ENCODE measurements around the gene BAHD1. TPM values are rescaled to one million over a fixed set of nuclear protein-coding genes. Genes with fewer than 3 reads are reported as not detected.
A peak's percentile ranks its signal among the peaks of the same experiment; 100 is the strongest.

BAHD1 gene
- total and polyA plus RNA-seq, 2 experiments from 2014 or later: 13.9 to 17.2 TPM

GRCh38 chr15:40511093-40511471, 70.3 kb downstream of the BAHD1 start:
- Histone ChIP-seq H4K20me1 (ENCODE audit: insufficient read depth, poor library complexity, severe bottlenecking) (no peaks in the 10 kb centered on the region), H3K4me2 (peak overlapping the region; percentile 99), H3K4me3 (peak overlapping the region; percentile 34), H3K9me3 (ENCODE audit: low read depth) (no peaks in the 10 kb centered on the region), H3K9me2 (replicated peaks; ENCODE audit: insufficient read depth) (no peaks in the 10 kb centered on the region), H2AFZ (peak overlapping the region; percentile 93), H3K27ac (no peak overlapping the region), H3K79me2 (no peaks in the 10 kb centered on the region), H3K36me3 (replicated peaks; ENCODE audit: insufficient read depth, low read depth) (no peaks in the 10 kb centered on the region), H3K27me3 (no peaks in the 10 kb centered on the region), H3K4me1 (ENCODE audit: insufficient read depth) (peaks cover 9% of the 10 kb centered on the region)
- TF ChIP-seq EZH2phosphoT487 (IDR thresholded peaks at IDR 0.05; ENCODE audit: low read depth, severe bottlenecking, unreplicated experiment) (no peak), CTCF (IDR thresholded peaks at IDR 0.05; ENCODE audit: poor library complexity) (no peak), EZH2 (IDR thresholded peaks at IDR 0.05; ENCODE audit: borderline replicate concordance) (no peak)
- 36% methylated on average over 22 of the region's 22 CpGs for WGBS (ENCODE audit: low lambda C conversion rate, missing lambda C conversion rate)
- no peak for DNase-seq (ENCODE audit: low spot score)

- Histone ChIP-seq H3K9me3 (ENCODE audit: low read depth) (no peaks in the 10 kb centered on the region), H3K79me2 (no peaks in the 10 kb centered on the region), H3K27me3 (no peaks in the 10 kb centered on the region), H3K27ac (peak overlapping the region; percentile 6), H3K4me1 (ENCODE audit: insufficient read depth) (peaks cover 9% of the 10 kb centered on the region), H3K4me3 (peak overlapping the region; percentile 34), H3K9me2 (replicated peaks; ENCODE audit: insufficient read depth) (no peaks in the 10 kb centered on the region), H3K4me2 (peak overlapping the region; percentile 99), H2AFZ (peak overlapping the region; percentile 93), H3K36me3 (replicated peaks; ENCODE audit: insufficient read depth, low read depth) (no peaks in the 10 kb centered on the region), H4K20me1 (ENCODE audit: insufficient read depth, poor library complexity, severe bottlenecking) (no peaks in the 10 kb centered on the region)
- DNase-seq (ENCODE audit: low spot score): peak; percentile 76
- TF ChIP-seq EZH2phosphoT487 (IDR thresholded peaks at IDR 0.05; ENCODE audit: low read depth, severe bottlenecking, unreplicated experiment) (no peak), EZH2 (IDR thresholded peaks at IDR 0.05; ENCODE audit: borderline replicate concordance) (no peak), CTCF (IDR thresholded peaks at IDR 0.05; ENCODE audit: poor library complexity) (no peak)
- WGBS (ENCODE audit: low lambda C conversion rate, missing lambda C conversion rate): 2% methylated on average over 46 of the region's 61 CpGs
Measured at GRCh38 chr15:40511472-40512133, 70.8 kb downstream of the BAHD1 start.

- no peak overlapping the region for H3K27ac ChIP-seq
- H3K9me3 ChIP-seq (ENCODE audit: low read depth): no peaks in the 10 kb centered on the region
- no peak overlapping the region for H3K4me3 ChIP-seq
- 95% methylated on average over 2 of the region's 2 CpGs for WGBS (ENCODE audit: low lambda C conversion rate, missing lambda C conversion rate)
- peak overlapping the region; percentile 99 for H3K4me2 ChIP-seq
- DNase-seq (ENCODE audit: low spot score): no peak
- H4K20me1 ChIP-seq (ENCODE audit: insufficient read depth, poor library complexity, severe bottlenecking): no peaks in the 10 kb centered on the region
- no peak overlapping the region for H2AFZ ChIP-seq
- H3K36me3 ChIP-seq (replicated peaks; ENCODE audit: insufficient read depth, low read depth): no peaks in the 10 kb centered on the region
- no peaks in the 10 kb centered on the region for H3K9me2 ChIP-seq (replicated peaks; ENCODE audit: insufficient read depth)
- H3K4me1 ChIP-seq (ENCODE audit: insufficient read depth): peaks cover 9% of the 10 kb centered on the region
- no peaks in the 10 kb centered on the region for H3K27me3 ChIP-seq
- TF ChIP-seq EZH2phosphoT487 (IDR thresholded peaks at IDR 0.05; ENCODE audit: low read depth, severe bottlenecking, unreplicated experiment): no peak
- TF ChIP-seq CTCF (IDR thresholded peaks at IDR 0.05; ENCODE audit: poor library complexity): no peak
- no peak for TF ChIP-seq EZH2 (IDR thresholded peaks at IDR 0.05; ENCODE audit: borderline replicate concordance)
- H3K79me2 ChIP-seq: no peaks in the 10 kb centered on the region
Measured at GRCh38 chr15:40512440-40512839, 71.7 kb downstream of the BAHD1 start.
